DND-41 (cell line): ENCODE results near the gene PAQR7.

Experiments used
- EZH2 ChIP-seq: IDR thresholded peaks from 3 replicates; pipeline ENCODE4 v1.6.1; 2012; ENCODE audit warnings: borderline replicate concordance, low read depth, mild to moderate bottlenecking, moderate library complexity, low read length, inconsistent platforms; ENCODE audit not compliant: severe bottlenecking
- TF ChIP-seq, protein P1 (sequence below): IDR thresholded peaks from 2 replicates; pipeline ENCODE4 v1.5.1; 2012; ENCODE audit warnings: borderline replicate concordance, low read length, moderate library complexity, mild to moderate bottlenecking; ENCODE audit not compliant: poor library complexity, severe bottlenecking; ENCODE audit errors: extremely low read depth

DNA sequence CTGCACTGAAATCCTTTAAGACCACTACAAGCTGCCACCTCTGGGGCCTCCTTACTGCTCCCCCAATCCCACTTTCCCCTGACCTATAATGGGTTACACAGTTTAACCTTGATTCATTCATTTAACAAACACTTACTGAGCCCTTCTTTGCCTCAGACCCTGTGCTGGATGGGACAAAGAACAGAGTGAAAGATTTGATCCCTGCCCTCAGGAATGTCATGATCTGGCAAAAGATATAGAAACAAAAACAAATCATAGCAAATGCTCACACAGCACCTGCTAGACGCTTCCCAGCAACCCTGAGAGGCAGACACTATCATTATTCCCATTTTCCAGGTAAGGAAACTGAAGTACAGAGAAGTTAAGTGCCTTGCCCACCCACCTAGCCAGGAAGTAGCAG lies 9.2 kb downstream of the PAQR7 start:
- no peak for TF ChIP-seq EZH2
- TF ChIP-seq, protein P1, sequence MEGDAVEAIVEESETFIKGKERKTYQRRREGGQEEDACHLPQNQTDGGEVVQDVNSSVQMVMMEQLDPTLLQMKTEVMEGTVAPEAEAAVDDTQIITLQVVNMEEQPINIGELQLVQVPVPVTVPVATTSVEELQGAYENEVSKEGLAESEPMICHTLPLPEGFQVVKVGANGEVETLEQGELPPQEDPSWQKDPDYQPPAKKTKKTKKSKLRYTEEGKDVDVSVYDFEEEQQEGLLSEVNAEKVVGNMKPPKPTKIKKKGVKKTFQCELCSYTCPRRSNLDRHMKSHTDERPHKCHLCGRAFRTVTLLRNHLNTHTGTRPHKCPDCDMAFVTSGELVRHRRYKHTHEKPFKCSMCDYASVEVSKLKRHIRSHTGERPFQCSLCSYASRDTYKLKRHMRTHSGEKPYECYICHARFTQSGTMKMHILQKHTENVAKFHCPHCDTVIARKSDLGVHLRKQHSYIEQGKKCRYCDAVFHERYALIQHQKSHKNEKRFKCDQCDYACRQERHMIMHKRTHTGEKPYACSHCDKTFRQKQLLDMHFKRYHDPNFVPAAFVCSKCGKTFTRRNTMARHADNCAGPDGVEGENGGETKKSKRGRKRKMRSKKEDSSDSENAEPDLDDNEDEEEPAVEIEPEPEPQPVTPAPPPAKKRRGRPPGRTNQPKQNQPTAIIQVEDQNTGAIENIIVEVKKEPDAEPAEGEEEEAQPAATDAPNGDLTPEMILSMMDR, result no peak
